Measurements from ENCODE around the gene VRK2.
"Not testable (repeated sequence)": the region's sequence is repeated elsewhere in the genome, so short reads cannot be mapped to it uniquely, and the experiment has no call there.

Gene VRK2

GRCh38 chr2:58170334-58170933, 123.8 kb downstream of the VRK2 start:
- not testable (repeated sequence) for DNase-seq

GRCh38 chr2:58171831-58172230, 125.2 kb downstream of the VRK2 start:
- DNase-seq: not testable (repeated sequence)

GRCh38 chr2:58177187-58177586, 130.6 kb downstream of the VRK2 start:
- not testable (repeated sequence) for DNase-seq

GRCh38 chr2:58180175-58180574, 133.6 kb downstream of the VRK2 start:
- DNase-seq: not testable (repeated sequence)

GRCh38 chr2:58180635-58181034, 134.0 kb downstream of the VRK2 start:
- DNase-seq: no peak

GRCh38 chr2:58182527-58182926, 135.9 kb downstream of the VRK2 start:
- no peak for DNase-seq

- DNase-seq: no peak
Observed at GRCh38 chr2:58186501-58186900, 139.9 kb downstream of the VRK2 start.

GRCh38 chr2:58187022-58187421, 140.4 kb downstream of the VRK2 start:
- DNase-seq: not testable (repeated sequence)

- DNase-seq: no peak
Observed at GRCh38 chr2:58194458-58194857, 147.9 kb downstream of the VRK2 start.

GRCh38 chr2:58195662-58196061, 149.1 kb downstream of the VRK2 start:
- DNase-seq: no peak

GRCh38 chr2:58197894-58198293, 151.3 kb downstream of the VRK2 start:
- no peak for DNase-seq

GRCh38 chr2:58202404-58202803, 155.8 kb downstream of the VRK2 start:
- DNase-seq: no peak

GRCh38 chr2:58203018-58203417, 156.4 kb downstream of the VRK2 start:
- no peak for DNase-seq

GRCh38 chr2:58204195-58204959, 157.8 kb downstream of the VRK2 start:
- no peak for DNase-seq

- no peak for DNase-seq
Observed at GRCh38 chr2:58206785-58207184, 160.2 kb downstream of the VRK2 start.

GRCh38 chr2:58207189-58207588, 160.6 kb downstream of the VRK2 start:
- DNase-seq: no peak
